NCI-H1436 treated with DMSO at 0.1 percent for 48 hours (cell line): ENCODE results near the gene GRID1.
"Not testable (repeated sequence)": the region's sequence is repeated elsewhere in the genome, so short reads cannot be mapped to it uniquely, and the experiment has no call there.

ENCODE experiments used
- DNase-seq: peaks from one replicate; lab custom pipeline; 2025; lab: John Stamatoyannopoulos, UW

Gene GRID1

GRCh38 chr10:86107131-86107530, 259.5 kb downstream of the GRID1 start:
- DNase-seq = no peak

DNA sequence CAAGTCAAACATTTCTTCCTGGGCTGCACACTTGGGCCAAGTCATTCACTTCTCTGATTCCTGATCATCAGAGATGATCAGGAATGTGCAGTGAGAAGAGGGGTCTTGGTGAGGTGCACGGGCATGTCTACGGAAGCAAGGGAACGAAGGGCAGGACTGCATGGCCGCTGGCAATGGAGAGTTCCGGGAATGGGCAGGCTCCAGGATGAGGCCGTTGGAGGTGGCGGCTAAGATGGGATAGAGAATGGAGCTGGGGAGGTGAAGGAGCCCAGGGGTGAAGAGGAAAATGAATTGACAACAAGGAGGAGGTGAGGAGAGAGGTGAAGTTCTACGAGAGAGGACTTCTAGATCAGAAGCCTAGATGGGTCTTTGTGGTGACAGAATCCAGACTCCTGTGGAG, 260.0 kb downstream of the GRID1 start:
- no peak for DNase-seq

DNA sequence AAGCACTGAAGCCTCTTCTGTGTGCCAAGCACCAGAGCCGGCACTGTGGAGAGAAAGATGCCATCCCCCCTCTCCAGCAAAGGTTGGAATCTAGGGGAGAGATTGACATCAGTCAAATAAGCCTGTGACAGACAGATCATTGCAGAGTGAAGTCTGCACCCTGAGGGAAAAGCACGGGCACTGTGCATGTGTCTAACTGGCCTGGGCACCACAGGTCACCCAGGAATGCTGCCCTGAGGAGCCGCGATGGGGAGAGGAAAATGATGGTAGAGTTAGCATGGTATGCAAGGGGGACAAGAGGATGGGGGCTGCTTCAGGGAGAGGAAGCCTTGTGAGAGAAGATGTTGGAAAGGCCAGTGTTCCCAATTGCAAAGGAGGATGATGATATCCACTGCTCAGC, 261.0 kb downstream of the GRID1 start:
- DNase-seq = no peak

GRCh38 chr10:86105181-86105580, 261.4 kb downstream of the GRID1 start:
- no peak for DNase-seq

GRCh38 chr10:86104611-86105145, 261.9 kb downstream of the GRID1 start:
- DNase-seq = no peak

DNA sequence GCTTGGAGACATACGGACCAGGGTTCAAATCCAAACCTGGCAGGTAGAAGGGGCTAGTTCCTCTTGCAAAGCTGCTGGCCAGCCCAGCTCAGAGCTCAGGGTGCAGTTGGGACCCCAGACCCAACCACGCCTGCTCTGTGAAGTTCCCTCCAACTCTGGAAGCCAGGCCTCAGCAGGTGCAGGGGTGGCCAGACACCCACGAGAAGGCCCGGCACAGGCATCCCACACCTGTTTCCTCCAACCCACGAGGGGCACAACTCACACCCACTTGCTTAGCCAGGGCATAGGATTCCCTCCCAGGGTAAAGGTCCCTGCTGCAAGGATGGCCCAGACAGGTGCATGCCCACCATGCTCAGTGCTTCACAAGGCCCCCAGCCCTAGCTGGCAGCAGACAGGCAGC, 262.4 kb downstream of the GRID1 start:
- DNase-seq = no peak

DNA sequence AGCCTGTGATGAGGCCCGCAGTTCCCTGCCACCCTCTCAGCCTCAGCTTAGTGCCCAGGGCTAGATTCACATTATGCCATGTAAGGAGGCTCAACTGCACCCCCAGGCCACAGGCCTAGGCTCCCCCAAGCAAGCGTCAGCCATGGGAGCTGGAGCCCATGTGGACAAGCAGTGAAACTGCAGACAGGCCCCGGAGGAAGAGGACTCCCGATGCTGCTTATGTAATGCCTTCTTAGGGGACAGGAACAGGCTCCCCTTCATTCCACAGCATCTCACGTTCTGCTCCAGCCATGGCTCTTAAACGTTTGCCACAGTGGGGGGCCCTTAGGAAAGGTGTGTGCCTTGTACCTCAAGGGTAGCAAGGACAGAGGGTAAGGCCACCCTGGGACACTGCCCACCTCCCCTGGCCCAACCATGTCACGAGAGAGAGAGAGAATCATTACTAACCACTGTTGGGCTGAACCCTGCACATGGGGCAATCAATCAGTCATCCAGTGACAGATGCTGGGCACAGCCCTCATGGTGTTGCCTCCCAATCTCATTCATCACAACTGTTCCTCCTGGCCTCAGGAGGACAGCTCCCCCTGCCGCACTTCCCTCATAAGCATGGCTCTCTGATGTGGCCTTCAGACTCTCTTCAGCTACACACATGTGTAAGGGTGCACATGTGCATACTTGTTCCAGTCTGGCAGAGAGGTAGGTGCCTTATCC, 263.0 kb downstream of the GRID1 start:
- DNase-seq = no peak

DNA sequence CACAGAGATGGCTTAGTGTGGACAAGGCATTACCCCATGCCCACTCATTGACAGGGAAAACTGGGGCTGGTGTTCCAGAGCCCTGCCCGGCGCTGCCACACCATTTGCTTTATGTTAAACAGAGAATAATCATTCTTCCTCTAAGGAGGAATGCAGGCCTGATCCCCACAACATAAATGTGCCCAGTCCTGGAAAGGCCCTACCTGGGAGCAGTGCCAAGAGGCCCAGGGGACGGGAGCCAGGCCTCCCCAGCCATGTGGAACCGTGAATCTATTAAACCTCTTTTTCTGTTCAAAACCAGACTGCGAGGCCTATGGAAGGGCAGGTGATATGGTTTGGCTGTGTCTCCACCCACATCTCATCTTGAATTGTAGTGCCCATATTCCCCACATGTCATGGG, 264.1 kb downstream of the GRID1 start:
- DNase-seq = no peak

DNA sequence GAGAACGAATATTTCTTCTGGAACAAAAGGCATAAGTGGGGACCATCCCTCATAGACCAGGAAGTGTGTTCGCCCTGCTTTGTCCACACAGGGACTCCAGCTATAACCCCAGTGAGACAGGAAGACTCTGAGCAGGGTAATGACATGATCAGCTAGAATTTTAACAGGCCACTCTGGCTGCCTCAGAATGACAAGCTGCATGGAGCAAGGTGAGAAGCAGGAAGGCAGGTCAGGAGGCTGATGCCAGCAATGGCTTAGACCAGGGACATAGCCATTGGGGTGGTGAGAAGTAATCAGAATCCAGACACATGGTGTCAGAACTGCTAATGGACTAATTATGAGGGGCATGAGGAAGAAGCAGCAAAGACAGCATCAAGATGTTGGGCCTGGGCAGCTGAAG, 264.6 kb downstream of the GRID1 start:
- no peak for DNase-seq

DNA sequence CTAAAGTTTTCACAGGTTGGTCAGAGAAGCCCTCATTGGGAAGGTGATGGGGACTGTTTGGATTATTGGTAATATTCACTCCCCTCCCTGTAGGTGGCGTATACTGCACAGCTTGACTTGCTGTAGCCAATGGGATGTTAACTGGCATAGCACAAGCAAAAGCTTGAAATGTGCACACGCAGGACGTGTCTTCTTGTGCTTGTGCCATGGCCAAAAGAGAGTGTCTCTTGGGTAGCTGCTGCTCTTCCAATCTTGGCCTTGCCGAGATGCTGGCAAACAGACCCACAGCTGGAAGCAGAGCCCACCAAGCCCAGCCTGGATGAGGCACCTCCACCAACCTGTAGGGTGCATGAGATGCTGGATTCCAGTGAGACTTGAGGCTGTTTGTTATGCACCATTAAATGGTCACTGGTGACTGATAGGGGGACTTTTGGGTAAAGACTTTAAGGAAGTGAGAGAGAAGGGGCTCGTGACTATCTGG, 266.0 kb downstream of the GRID1 start:
- peak; percentile 13 for DNase-seq

- no peak for DNase-seq
Observed at GRCh38 chr10:86099542-86100334, 266.9 kb downstream of the GRID1 start.

- no peak for DNase-seq
Observed at GRCh38 chr10:86098187-86098881, 268.3 kb downstream of the GRID1 start.

- not testable (repeated sequence) for DNase-seq
Observed at GRCh38 chr10:86095061-86095460, 271.5 kb downstream of the GRID1 start.

DNA sequence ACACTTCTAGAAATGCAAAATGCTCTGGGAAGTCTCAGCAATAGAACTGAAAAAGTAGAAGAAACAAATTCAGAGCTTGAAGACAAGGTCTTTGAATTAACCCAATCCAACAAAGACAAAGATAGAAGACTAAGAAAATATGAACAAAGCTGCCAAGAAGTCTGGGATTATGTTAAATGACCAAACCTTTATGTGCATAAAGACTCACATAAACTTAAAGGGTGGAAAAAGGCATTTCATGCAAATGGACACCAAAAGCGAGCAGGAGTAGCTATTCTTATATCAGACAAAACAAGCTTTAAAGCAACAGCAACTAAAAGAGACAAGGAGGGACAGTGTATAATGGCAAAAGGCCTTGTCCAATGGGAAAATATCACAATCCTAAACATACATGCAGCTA, 274.3 kb downstream of the GRID1 start:
- DNase-seq = not testable (repeated sequence)

- DNase-seq = no peak
Observed at GRCh38 chr10:86091216-86091615, 275.4 kb downstream of the GRID1 start.

DNA sequence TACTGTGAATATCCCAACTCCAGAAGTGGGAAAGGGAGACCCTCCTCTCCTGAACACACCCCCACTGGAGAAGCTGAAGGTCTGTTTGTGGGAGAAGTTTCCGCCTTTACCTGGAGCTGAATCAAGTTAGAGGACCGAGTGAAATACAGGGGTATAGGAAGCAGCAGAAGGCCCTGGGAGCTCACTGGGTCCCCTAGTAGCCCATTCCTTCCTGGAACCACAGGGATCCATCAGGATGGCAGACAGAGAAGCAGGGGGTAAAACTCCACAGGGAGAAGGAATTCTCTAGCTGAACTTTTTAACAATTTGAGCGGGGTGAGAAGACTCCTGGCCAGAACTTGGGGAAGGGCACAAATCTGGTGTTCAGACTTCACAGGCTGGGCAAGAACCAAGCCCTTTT, 275.8 kb downstream of the GRID1 start:
- DNase-seq = no peak

GRCh38 chr10:86087716-86088115, 278.9 kb downstream of the GRID1 start:
- no peak for DNase-seq

DNA sequence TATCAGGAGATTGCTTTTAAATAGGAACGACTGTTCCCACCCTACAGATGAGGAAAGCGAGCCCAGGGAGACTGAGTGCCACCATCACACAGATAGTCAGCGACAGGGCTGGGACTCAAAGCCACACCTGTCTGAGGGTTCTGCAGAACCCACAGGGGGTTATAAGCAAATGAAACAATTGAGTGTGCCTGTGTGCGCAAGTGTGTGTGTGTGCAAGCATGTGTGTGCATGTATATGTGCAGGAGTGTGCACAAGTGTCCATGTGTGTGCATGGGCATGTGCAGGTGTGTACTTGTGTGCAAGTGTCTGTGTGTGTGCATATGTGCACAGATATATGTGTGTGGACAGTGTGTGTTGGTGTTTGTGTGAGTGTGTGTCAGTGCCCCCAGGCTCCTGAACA, 280.2 kb downstream of the GRID1 start:
- DNase-seq = no peak

DNA sequence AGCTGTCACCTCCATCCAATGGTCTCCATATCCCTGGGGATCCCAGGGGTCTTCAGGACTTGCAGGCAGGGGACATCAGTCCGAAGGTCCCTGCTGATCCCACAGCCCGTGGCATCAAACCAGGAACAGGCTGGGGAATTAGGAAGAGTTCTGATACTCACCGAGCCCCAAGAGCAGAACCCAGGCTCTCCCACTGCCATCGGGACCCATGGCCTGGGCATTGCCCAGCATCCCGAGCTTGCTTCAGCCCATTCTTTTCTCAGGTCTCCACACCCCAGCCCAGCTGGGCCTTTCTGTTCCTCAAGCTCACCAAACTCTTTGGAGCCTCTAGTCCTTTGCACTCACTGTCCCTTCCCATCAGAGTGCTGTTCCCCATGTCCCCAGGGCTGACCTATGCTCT, 280.9 kb downstream of the GRID1 start:
- DNase-seq = no peak

DNA sequence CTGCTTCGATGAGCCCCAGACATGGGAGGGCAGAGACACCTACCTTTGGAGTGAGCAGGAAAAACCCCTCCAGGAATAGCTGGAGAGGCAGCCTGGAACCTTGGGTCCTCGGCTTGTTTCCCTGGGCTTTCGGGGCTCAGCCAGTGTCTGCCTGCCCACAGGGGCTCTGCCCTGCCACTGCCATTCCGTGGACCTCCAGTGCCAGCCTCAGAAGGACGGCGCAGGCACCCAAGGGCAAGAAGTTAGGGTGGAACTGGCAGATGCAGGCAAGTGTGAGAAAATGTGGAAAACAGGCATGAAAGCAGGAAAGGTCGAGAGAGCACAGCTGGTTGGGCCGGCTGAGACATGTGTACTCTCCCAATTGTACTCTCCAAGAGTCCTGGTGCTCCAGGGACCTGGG, 281.5 kb downstream of the GRID1 start:
- no peak for DNase-seq

DNA sequence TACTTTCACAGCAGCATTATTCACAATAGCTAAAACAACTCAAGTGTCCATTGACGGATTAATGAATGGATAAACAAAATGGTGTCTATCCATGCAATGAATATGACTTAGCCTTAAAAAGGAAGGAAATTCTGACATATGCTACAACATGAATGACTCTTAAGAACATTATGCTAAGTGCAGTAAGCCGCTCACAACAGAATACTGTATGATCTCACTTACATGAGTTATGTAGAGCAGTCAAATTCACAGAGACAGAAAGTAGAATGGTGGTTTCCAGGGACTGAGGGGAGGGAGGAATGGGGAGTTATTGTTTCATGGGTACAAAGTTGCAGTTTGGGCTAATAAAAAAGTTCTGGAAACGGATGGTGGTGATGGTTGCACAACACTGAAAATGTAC, 282.0 kb downstream of the GRID1 start:
- DNase-seq = no peak

DNA sequence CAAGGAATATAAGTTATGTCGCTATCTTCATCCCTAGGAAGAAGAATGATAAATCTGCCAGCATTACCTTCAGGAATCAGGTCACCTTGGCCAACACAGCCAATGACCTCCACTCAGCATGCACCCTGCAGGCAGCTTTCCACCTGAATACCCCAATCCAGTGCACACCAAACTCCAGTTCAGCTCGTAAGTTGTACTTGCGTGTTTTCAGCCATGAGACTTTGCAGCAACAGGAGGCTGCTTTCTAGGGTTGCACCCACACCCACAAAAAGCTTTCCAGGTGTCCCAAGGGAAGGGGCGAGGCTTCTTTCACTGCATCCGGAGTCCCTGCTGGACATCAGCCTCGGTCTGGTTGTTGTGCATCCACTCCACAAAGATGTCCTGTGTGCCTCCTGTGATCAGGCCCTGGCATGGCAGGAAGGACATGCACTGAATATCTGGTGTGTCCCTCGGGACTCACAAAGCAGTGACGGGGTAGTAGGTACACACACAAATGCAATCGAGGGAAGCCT, 282.9 kb downstream of the GRID1 start:
- no peak for DNase-seq
